Heart right ventricle (tissue), 16 donors: ENCODE measurements around the gene DIAPH3. TPM values are rescaled to one million over a fixed set of nuclear protein-coding genes. Genes with fewer than 3 reads are reported as not detected.

Experiments used
- ATAC-seq, 8 donors: fragments of 200-7000 bp; cut with Tn5 transposase; one replicate each; pipeline ENCODE4 v1.9.1; 2020; ENCODE audit warnings: mild to moderate bottlenecking in 8 of 8, moderate library complexity in 8 of 8, moderate number of reproducible peaks in 1 of 8
- DNase-seq, 2 donors: peaks; one replicate each; pipeline ENCODE4 v3.0.0-alpha.2; 2020
- H3K27ac ChIP-seq, 10 donors: fragments of 200-600 bp; sonication (generic) in 2 of 10; one replicate each; pipeline versions ENCODE4 v1.5.0 to v1.8.0; 2020 to 2022; ENCODE audit warnings: mild to moderate bottlenecking in 3 of 10
- H3K27me3 ChIP-seq, 7 donors: fragments of 200-600 bp; one replicate each; pipeline ENCODE4 v1.8.0; 2021 to 2022; ENCODE audit warnings: mild to moderate bottlenecking in 2 of 7
- H3K36me3 ChIP-seq, 9 donors: fragments of 200-600 bp; sonication (generic) in 1 of 9; one replicate each; pipeline versions ENCODE4 v1.5.0 to v1.8.0; 2020 to 2022; ENCODE audit warnings: mild to moderate bottlenecking in 2 of 9
- H3K4me1 ChIP-seq, 9 donors: fragments of 200-600 bp; sonication (generic) in 1 of 9; one replicate each; pipeline versions ENCODE4 v1.5.0 to v1.8.0; 2020 to 2022; ENCODE audit warnings: mild to moderate bottlenecking in 4 of 9
- H3K4me3 ChIP-seq, 10 donors: fragments of 200-600 bp; sonication (generic) in 2 of 10; one replicate each; pipeline versions ENCODE4 v1.5.0 to v1.8.0; 2020 to 2022; ENCODE audit warnings: mild to moderate bottlenecking in 7 of 10, moderate library complexity in 2 of 10
- H3K9me3 ChIP-seq, 11 donors: fragments of 200-600 bp in 10 of 11; sonication (generic) in 2 of 11; one replicate each; pipeline versions ENCODE4 v1.5.0 to v1.8.0; 2013 to 2022; ENCODE audit warnings: mild to moderate bottlenecking in 2 of 11, control low read depth in 1 of 11, moderate library complexity in 1 of 11
- WGBS, 2 donors: extraction: QIAGEN DNeasy Blood & Tissue Kit; methylation state at CpG; one replicate each; pipeline ENCODE4 v1.1.7; 2013; ENCODE audit warnings: inconsistent platforms in 1 of 2; 5-methylcytosine and 5-hydroxymethylcytosine counted together
- intact Hi-C, 10 donors: fragments of 100-400 bp; cut with DNase I; formaldehyde crosslinking; loops; one replicate each; pipeline versions ENCODE4 v1.11.1 to v1.14.2; 2022
- polyA plus RNA-seq, 2 donors: library from polyadenylated mRNA; stranded (reverse); fragments of 200-250 nt; gene quantifications; one replicate each; pipeline ENCODE4 v1.2.3, GENCODE V29; 2013
- total RNA-seq, 10 donors: library from RNA; stranded (reverse); fragmentation: NEBNext Ultra II Directional in 3 of 10; extraction: Animal tissue kit (Norgen Biotek cat#: 25700) in 3 of 10; gene quantifications; one replicate each; pipeline versions ENCODE4 v1.2.1 to v1.2.4, GENCODE V29; 2021 to 2023
- TF ChIP-seq, protein P1 (sequence below), 9 donors: fragments of 200-600 bp; sonication (generic) in 2 of 9; IDR thresholded peaks; one replicate each; pipeline versions ENCODE4 v1.5.0 to v1.8.0; 2021 to 2022; ENCODE audit warnings: antibody characterized with exemption in 9 of 9, mild to moderate bottlenecking in 5 of 9, moderate library complexity in 1 of 9
- donor health status: Arrhythmogenic right ventricular cardiomyopathy.
- donor health status: ischemic (EF 13 %, LVEDD 7.1; RV severe dilation, severe dysfunction).
- donor health status: healthy with polysubstance abuse.
- donor health status: DM: no; HTN: yes; CAD: no.
- donor health status: DM: no; HTN: no; CAD: no.
- donor health status: ischemic (EF 25% LVEDD 6.9; RV normal size, moderate dysfunction).
- donor health status: ischemic (EF 25% LVEDD 5.7; RV mildly dilated, moderate dysfunction).
- donor health status: healthy.
- donor health status: DM: yes; HTN: yes; CAD: no.
- donor health status: Ischemic cardiomyopathy.
- donor health status: ischemic (EF 35%, LVEDD 5.7; RV mildly dilated, moderate dysfunction).
- donor health status: nonischemic (EF 11% LVEDD 7.7; RV severe dilation, severe dysfunction).
- donor health status: DM: yes; HTN: yes; CAD: no.
- donor health status: PGD.
- donor health status: ischemic (EF 29% LVEDD 5.4; RV normal size, mild dysfunction).
- donor health status: nonischemic (EF 23%, LVEDD 6.1; RV moderate dilation, normal function).

Gene DIAPH3
- total and polyA plus RNA-seq, 12 donors, result 0.04 to 2.2 (median 0.19) TPM

DNA sequence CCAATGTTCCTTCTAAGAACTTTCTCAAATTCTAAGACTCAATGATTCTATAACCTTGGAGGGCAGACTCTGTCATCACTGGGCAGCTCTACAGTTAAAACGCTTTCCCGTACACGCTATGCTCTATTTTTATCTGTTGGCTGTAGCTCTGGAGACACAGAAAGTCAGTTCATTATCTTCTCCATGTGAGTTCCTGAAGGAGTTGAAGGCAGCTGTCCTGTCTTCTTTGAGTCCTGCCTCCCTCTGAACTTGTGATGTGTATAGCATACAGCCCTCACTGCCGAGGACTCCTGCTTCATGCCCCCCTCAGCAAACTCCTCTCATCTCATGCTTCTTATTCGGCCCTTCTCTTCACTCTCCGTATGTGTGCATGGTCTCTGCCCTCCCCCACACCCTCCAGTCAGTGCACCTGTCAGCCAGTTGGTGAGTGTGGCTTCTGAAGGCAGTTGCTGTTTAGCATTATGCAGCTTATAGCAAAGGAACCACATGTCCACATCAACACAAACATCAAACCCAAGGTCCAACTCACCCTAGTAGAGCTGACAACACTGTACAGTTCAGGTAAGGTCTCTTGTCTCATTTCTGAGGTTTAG is 504.9 kb downstream of the DIAPH3 start:
- H3K4me1 ChIP-seq, result peaks cover 0 to 16% (median 3%) of the 10 kb centered on the region in 9 donors
- TF ChIP-seq, protein P1, sequence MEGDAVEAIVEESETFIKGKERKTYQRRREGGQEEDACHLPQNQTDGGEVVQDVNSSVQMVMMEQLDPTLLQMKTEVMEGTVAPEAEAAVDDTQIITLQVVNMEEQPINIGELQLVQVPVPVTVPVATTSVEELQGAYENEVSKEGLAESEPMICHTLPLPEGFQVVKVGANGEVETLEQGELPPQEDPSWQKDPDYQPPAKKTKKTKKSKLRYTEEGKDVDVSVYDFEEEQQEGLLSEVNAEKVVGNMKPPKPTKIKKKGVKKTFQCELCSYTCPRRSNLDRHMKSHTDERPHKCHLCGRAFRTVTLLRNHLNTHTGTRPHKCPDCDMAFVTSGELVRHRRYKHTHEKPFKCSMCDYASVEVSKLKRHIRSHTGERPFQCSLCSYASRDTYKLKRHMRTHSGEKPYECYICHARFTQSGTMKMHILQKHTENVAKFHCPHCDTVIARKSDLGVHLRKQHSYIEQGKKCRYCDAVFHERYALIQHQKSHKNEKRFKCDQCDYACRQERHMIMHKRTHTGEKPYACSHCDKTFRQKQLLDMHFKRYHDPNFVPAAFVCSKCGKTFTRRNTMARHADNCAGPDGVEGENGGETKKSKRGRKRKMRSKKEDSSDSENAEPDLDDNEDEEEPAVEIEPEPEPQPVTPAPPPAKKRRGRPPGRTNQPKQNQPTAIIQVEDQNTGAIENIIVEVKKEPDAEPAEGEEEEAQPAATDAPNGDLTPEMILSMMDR (IDR thresholded peaks at IDR 0.05), result no peak
- DNase-seq (no peak), ATAC-seq (peak in 7 of 8 donors; percentile 61 to 90 (median 74))
- H3K36me3 ChIP-seq, result no peaks in the 10 kb centered on the region
- H3K27me3 ChIP-seq, result no peaks in the 10 kb centered on the region
- H3K9me3 ChIP-seq, result no peaks in the 10 kb centered on the region
- H3K4me3 ChIP-seq, result no peak overlapping the region
- 41 to 49% methylated on average over 6 of the region's 6 CpGs for WGBS, 2 donors
- no peak overlapping the region for H3K27ac ChIP-seq
- intact Hi-C loops, result no loop called here

DNA sequence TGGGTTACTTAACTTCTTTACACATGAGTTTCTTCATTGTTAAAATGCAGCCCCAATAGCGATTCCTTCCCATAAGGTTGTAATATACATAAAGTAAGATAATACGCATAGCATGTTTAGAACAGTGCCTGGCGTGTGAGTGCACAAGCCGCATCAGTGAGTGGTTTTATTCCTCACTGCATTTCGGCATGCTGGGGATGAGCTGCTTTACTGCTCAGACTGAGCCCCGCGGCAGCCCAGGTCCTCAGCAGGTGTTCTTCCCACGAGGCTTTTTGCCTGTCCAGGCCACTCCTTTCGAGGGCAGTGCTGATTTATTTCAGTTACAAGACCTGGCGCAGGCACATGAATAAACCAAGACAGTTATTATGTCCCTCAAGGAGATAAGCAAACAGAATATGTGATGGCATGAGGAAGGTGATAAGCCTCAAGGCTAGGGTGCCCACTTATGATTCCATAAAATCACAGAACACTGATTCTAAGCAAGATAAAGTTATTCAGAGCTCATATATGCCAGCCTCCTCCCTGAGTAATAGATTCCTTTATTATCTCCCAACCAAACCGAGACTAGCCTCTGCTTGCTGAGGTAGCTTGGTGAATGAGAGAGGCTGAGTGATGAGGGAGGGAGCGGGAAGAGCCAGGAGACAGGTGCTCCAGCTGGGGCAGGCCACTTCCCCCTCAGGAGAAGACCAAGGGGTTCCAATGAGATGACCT is 505.5 kb downstream of the DIAPH3 start:
- no peaks in the 10 kb centered on the region for H3K27me3 ChIP-seq
- 85 to 87% methylated on average over 12 of the region's 12 CpGs for WGBS, 2 donors
- H3K4me1 ChIP-seq, result peaks cover 0 to 16% (median 3%) of the 10 kb centered on the region in 9 donors
- H3K4me3 ChIP-seq, result no peak overlapping the region
- ATAC-seq, result peak in 5 of 8 donors; percentile 33 to 56 (median 41)
- TF ChIP-seq, protein P1 (IDR thresholded peaks at IDR 0.05), result no peak
- intact Hi-C loops, result no loop called here
- H3K9me3 ChIP-seq, result no peaks in the 10 kb centered on the region
- DNase-seq, result no peak
- no peak overlapping the region for H3K27ac ChIP-seq
- H3K36me3 ChIP-seq, result no peaks in the 10 kb centered on the region

DNA sequence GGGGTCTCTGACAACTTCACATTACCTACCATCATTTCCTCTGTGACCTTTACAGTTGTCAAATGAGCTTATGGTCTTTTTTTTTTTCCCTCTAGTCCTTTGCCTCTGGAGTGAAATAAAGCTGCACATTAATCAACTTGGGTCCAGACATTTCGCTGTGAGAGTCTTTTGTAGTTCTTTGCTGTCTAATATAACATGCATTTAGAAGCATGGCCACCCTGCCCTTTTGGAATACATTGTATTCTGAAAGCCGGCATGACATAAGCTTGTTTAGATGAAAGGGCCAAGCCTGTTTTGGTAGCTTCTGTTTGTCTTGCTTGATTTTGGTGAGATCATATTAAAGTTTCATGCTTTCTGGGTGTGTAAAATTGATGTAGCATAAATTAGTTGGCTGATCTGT is 509.8 kb downstream of the DIAPH3 start:
- no peak overlapping the region for H3K27ac ChIP-seq
- TF ChIP-seq, protein P1 (IDR thresholded peaks at IDR 0.05), result no peak
- H3K4me1 ChIP-seq, result peaks cover 0 to 7% (median 0%) of the 10 kb centered on the region in 9 donors
- no peaks in the 10 kb centered on the region for H3K36me3 ChIP-seq
- no peaks in the 10 kb centered on the region for H3K9me3 ChIP-seq
- H3K4me3 ChIP-seq, result no peak overlapping the region
- intact Hi-C loops, result no loop called here
- DNase-seq, result no peak
- no peaks in the 10 kb centered on the region for H3K27me3 ChIP-seq
- 90 to 96% methylated on average over 2 of the region's 2 CpGs for WGBS, 2 donors
- no peak for ATAC-seq

DNA sequence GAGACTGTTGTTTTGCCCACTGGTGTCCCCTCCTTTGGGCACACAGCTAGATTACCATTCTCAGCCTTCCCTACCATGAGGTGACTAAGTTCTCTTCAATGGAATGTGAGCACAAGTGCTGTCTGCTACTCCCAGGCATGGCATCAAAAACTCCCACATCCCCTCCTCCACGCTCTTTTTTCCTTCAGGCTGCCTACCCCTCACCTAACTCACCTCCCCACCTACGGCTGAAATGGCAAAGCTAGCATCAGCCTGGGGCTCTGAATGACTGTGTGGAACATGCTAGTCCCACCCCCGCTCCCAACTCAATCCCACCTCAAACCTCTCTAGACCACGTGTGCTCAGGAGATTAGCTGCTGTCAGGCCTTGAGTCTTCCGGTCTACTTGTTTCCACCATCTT is 512.2 kb downstream of the DIAPH3 start:
- no peaks in the 10 kb centered on the region for H3K9me3 ChIP-seq
- DNase-seq, result no peak
- whole genome bisulfite sequencing, 2 donors, result 90 to 95% methylated on average over 5 of the region's 5 CpGs
- TF ChIP-seq, protein P1 (IDR thresholded peaks at IDR 0.05), result no peak
- ATAC-seq, result no peak
- intact Hi-C loops, result no loop called here
- H3K4me1 ChIP-seq, result no peaks in the 10 kb centered on the region
- H3K27me3 ChIP-seq, result no peaks in the 10 kb centered on the region
- H3K27ac ChIP-seq, result no peak overlapping the region
- H3K36me3 ChIP-seq, result no peaks in the 10 kb centered on the region
- H3K4me3 ChIP-seq, result no peak overlapping the region
